WTC11 (cell line): ENCODE data around the gene RPS6KA2.

Experiments
- CREB1 ChIP-seq: sonication (generic); formaldehyde crosslinking; IDR thresholded peaks from 2 replicates; pipeline ENCODE4 v1.8.0; 2023; ENCODE audit warnings: mild to moderate bottlenecking, missing genetic modification reagents
- CREM ChIP-seq: sonication (generic); formaldehyde crosslinking; IDR thresholded peaks from 2 replicates; pipeline ENCODE4 v1.8.1; 2022; ENCODE audit warnings: mild to moderate bottlenecking, missing genetic modification reagents, moderate library complexity
- IRF2 ChIP-seq: sonication (generic); formaldehyde crosslinking; IDR thresholded peaks from 2 replicates; pipeline ENCODE4 v1.8.0; 2022; ENCODE audit warnings: low read depth, missing genetic modification reagents, borderline replicate concordance
- TF ChIP-seq, protein P1 (sequence below): sonication (generic); formaldehyde crosslinking; IDR thresholded peaks from 2 replicates; pipeline ENCODE4 v1.8.1; 2022; ENCODE audit warnings: low read depth, missing genetic modification reagents, borderline replicate concordance
- TF ChIP-seq, protein P2 (sequence below): fragments of 200-600 bp; IDR thresholded peaks from 2 replicates; pipeline ENCODE4 v1.8.0; 2022; ENCODE audit warnings: antibody characterized with exemption
- TF ChIP-seq, protein P3 (sequence below): sonication (generic); formaldehyde crosslinking; IDR thresholded peaks from 2 replicates; pipeline ENCODE4 v1.8.0; 2022; ENCODE audit warnings: missing genetic modification reagents
- TF ChIP-seq, protein P4 (sequence below): sonication (generic); formaldehyde crosslinking; IDR thresholded peaks from 2 replicates; pipeline ENCODE4 v1.8.0; 2023; ENCODE audit warnings: missing genetic modification reagents
- TF ChIP-seq, protein P5 (sequence below): sonication (generic); formaldehyde crosslinking; IDR thresholded peaks from 2 replicates; pipeline ENCODE4 v1.8.0; 2022; ENCODE audit warnings: mild to moderate bottlenecking, missing genetic modification reagents

DNA sequence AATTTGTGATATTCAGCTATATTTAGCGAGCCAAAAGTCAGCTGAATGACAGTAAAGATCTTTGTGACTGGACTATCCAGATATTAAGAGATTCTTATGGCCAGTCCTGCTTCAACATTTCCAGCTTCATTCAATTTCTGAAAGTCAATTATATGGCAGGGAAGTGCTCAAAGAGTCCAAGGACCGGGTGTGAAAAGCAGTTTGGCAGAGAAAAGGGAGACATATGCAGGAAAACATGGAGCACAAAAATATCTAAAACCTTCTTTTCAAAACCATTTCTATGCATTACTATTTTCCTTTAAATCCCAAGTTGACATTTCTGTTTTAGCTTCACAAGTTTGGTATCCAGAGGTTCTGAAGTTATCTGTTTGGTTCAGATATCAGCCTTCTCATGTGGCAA is 249.3 kb downstream of the RPS6KA2 start:
- TF ChIP-seq, protein P1, sequence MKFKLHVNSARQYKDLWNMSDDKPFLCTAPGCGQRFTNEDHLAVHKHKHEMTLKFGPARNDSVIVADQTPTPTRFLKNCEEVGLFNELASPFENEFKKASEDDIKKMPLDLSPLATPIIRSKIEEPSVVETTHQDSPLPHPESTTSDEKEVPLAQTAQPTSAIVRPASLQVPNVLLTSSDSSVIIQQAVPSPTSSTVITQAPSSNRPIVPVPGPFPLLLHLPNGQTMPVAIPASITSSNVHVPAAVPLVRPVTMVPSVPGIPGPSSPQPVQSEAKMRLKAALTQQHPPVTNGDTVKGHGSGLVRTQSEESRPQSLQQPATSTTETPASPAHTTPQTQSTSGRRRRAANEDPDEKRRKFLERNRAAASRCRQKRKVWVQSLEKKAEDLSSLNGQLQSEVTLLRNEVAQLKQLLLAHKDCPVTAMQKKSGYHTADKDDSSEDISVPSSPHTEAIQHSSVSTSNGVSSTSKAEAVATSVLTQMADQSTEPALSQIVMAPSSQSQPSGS (CRISPR knock-in tag) = no peak
- TF ChIP-seq, protein P2, sequence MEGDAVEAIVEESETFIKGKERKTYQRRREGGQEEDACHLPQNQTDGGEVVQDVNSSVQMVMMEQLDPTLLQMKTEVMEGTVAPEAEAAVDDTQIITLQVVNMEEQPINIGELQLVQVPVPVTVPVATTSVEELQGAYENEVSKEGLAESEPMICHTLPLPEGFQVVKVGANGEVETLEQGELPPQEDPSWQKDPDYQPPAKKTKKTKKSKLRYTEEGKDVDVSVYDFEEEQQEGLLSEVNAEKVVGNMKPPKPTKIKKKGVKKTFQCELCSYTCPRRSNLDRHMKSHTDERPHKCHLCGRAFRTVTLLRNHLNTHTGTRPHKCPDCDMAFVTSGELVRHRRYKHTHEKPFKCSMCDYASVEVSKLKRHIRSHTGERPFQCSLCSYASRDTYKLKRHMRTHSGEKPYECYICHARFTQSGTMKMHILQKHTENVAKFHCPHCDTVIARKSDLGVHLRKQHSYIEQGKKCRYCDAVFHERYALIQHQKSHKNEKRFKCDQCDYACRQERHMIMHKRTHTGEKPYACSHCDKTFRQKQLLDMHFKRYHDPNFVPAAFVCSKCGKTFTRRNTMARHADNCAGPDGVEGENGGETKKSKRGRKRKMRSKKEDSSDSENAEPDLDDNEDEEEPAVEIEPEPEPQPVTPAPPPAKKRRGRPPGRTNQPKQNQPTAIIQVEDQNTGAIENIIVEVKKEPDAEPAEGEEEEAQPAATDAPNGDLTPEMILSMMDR = no peak
- TF ChIP-seq CREM (CRISPR knock-in tag) (no peak), CREB1 (no peak), IRF2 (CRISPR knock-in tag) (no peak)
- TF ChIP-seq, protein P3, sequence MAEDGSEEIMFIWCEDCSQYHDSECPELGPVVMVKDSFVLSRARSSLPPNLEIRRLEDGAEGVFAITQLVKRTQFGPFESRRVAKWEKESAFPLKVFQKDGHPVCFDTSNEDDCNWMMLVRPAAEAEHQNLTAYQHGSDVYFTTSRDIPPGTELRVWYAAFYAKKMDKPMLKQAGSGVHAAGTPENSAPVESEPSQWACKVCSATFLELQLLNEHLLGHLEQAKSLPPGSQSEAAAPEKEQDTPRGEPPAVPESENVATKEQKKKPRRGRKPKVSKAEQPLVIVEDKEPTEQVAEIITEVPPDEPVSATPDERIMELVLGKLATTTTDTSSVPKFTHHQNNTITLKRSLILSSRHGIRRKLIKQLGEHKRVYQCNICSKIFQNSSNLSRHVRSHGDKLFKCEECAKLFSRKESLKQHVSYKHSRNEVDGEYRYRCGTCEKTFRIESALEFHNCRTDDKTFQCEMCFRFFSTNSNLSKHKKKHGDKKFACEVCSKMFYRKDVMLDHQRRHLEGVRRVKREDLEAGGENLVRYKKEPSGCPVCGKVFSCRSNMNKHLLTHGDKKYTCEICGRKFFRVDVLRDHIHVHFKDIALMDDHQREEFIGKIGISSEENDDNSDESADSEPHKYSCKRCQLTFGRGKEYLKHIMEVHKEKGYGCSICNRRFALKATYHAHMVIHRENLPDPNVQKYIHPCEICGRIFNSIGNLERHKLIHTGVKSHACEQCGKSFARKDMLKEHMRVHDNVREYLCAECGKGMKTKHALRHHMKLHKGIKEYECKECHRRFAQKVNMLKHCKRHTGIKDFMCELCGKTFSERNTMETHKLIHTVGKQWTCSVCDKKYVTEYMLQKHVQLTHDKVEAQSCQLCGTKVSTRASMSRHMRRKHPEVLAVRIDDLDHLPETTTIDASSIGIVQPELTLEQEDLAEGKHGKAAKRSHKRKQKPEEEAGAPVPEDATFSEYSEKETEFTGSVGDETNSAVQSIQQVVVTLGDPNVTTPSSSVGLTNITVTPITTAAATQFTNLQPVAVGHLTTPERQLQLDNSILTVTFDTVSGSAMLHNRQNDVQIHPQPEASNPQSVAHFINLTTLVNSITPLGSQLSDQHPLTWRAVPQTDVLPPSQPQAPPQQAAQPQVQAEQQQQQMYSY (CRISPR knock-in tag) = no peak
- TF ChIP-seq, protein P4, sequence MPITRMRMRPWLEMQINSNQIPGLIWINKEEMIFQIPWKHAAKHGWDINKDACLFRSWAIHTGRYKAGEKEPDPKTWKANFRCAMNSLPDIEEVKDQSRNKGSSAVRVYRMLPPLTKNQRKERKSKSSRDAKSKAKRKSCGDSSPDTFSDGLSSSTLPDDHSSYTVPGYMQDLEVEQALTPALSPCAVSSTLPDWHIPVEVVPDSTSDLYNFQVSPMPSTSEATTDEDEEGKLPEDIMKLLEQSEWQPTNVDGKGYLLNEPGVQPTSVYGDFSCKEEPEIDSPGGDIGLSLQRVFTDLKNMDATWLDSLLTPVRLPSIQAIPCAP (CRISPR knock-in tag) = no peak
- TF ChIP-seq, protein P5, sequence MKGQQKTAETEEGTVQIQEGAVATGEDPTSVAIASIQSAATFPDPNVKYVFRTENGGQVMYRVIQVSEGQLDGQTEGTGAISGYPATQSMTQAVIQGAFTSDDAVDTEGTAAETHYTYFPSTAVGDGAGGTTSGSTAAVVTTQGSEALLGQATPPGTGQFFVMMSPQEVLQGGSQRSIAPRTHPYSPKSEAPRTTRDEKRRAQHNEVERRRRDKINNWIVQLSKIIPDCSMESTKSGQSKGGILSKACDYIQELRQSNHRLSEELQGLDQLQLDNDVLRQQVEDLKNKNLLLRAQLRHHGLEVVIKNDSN (CRISPR knock-in tag) = no peak
